Measurements from ENCODE around the gene ONECUT3. TPM values are rescaled to one million over a fixed set of nuclear protein-coding genes. Genes with fewer than 3 reads are reported as not detected.

The ONECUT3 gene
- total and polyA plus RNA-seq, 10 of the 15 experiments (the other 5 are each of a cell fraction or from before 2014, with no cell fraction given) = not detected

- TF ChIP-seq, protein P1, sequence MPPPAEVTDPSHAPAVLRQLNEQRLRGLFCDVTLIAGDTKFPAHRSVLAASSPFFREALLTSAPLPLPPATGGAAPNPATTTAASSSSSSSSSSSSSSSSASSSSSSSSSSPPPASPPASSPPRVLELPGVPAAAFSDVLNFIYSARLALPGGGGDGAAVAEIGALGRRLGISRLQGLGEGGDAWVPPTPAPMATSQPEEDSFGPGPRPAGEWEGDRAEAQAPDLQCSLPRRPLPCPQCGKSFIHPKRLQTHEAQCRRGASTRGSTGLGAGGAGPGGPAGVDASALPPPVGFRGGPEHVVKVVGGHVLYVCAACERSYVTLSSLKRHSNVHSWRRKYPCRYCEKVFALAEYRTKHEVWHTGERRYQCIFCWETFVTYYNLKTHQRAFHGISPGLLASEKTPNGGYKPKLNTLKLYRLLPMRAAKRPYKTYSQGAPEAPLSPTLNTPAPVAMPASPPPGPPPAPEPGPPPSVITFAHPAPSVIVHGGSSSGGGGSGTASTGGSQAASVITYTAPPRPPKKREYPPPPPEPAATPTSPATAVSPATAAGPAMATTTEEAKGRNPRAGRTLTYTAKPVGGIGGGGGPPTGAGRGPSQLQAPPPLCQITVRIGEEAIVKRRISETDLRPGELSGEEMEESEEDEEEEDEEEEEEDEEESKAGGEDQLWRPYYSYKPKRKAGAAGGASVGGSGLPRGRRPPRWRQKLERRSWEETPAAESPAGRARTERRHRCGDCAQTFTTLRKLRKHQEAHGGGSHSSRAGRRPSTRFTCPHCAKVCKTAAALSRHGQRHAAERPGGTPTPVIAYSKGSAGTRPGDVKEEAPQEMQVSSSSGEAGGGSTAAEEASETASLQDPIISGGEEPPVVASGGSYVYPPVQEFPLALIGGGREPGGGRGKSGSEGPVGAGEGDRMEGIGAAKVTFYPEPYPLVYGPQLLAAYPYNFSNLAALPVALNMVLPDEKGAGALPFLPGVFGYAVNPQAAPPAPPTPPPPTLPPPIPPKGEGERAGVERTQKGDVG (CRISPR knock-in tag; IDR thresholded peaks at IDR 0.05) = no peak
- no peak for TF ChIP-seq LARP7 (IDR thresholded peaks at IDR 0.05)
- no peak for TF ChIP-seq TAF1 (IDR thresholded peaks at IDR 0.05; ENCODE audit: borderline replicate concordance, low read depth, low read length)
- TF ChIP-seq RB1 (IDR thresholded peaks at IDR 0.05; ENCODE audit: borderline replicate concordance) = no peak
- no peak for TF ChIP-seq ZNF622 (IDR thresholded peaks at IDR 0.05)
Measured at GRCh38 chr19:1729568-1729925, 23.8 kb upstream of the ONECUT3 start (continued).

DNA sequence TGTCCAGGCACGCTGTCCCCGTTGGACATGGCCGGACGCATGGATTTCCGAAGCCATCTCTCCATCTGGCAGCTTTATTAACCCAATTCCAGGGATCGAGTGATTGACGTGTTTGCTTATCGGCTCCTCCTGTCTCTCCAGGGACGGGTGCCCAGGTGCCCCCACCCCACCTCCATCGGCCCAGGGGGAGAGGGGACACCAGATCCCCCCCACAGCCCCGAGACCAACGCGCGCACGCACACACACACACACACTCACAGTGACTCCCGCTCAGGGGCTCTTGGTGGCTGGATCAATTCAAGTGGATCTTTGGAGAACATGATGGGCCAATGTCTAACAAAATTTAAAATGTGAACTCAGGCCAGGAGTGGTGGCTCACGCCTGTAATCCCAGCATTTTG, 23.1 kb upstream of the ONECUT3 start:
- FAIRE-seq (no peak), DNase-seq (ENCODE audit: low read depth, low spot score) (no peak), ATAC-seq (no peak)
- RAD21 ChIA-PET (ENCODE audit: unreplicated experiment) = no interaction called here
- H3K4me1 ChIP-seq (ENCODE audit: control insufficient read depth, insufficient read depth, low read length) = no peaks in the 10 kb centered on the region
- no peak overlapping the region for H3K27ac ChIP-seq (ENCODE audit: control insufficient read depth, insufficient read depth)
- H4K20me1 ChIP-seq (ENCODE audit: control insufficient read depth, insufficient read depth) = no peaks in the 10 kb centered on the region
- TF ChIP-seq ETV6 (conservative IDR thresholded peaks at IDR 0.05 in 1 of 2, IDR thresholded peaks at IDR 0.05 in 1 of 2; ENCODE audit: borderline replicate concordance in 1 of 2, low read depth in 1 of 2) = no peak
- TF ChIP-seq ZBTB11 (CRISPR knock-in tag; IDR thresholded peaks at IDR 0.05) = no peak
- TF ChIP-seq RBBP5 (conservative IDR thresholded peaks at IDR 0.05) = no peak
- no peak for TF ChIP-seq POLR2AphosphoS5 (IDR thresholded peaks at IDR 0.05; ENCODE audit: low read length)
- no peak for TF ChIP-seq SP1 (IDR thresholded peaks at IDR 0.05; ENCODE audit: low read depth, low read length)
- no peak for TF ChIP-seq ZNF384 (IDR thresholded peaks at IDR 0.05; ENCODE audit: borderline replicate concordance, low read depth, low read length)
- SMC1A ChIA-PET (ENCODE audit: uncharacterized antibody, unreplicated experiment) = no interaction called here
- POLR2A ChIA-PET = no interaction called here
- no TSS peak for BruUV-seq (replicated peaks)
- no peak overlapping the region for H3K4me2 ChIP-seq (ENCODE audit: control insufficient read depth, insufficient read depth)
- H3K79me2 ChIP-seq (ENCODE audit: control insufficient read depth, insufficient read depth, low read length) = no peaks in the 10 kb centered on the region
- in situ Hi-C loops (cut with MboI) (no loop called here), intact Hi-C loops (cut with micrococcal nuclease; ENCODE audit: unreplicated experiment) (no loop called here)
- H3K9ac ChIP-seq (ENCODE audit: control insufficient read depth, insufficient read depth, low read length) = no peak overlapping the region
- H3K36me3 ChIP-seq (ENCODE audit: control insufficient read depth in 2 of 2, insufficient read depth in 2 of 2, low read length in 1 of 2) = no peaks in the 10 kb centered on the region
- WGBS (ENCODE audit: insufficient coverage, insufficient replicate concordance, low lambda C conversion rate, missing lambda C conversion rate) = 73% methylated on average over 16 of the region's 17 CpGs
- H3K27me3 ChIP-seq (replicated peaks in 1 of 2; ENCODE audit: control insufficient read depth in 2 of 2, insufficient read depth in 2 of 2, low read length in 1 of 2) = peaks cover 0 to 3% of the 10 kb centered on the region in 2 experiments; a peak in 2 of 4 replicates
- H3K9me3 ChIP-seq (replicated peaks; ENCODE audit: control insufficient read depth, insufficient read depth, low read length) = no peaks in the 10 kb centered on the region
- no peak overlapping the region for H2AFZ ChIP-seq (ENCODE audit: control insufficient read depth, low read depth, low read length)
- CTCF ChIA-PET = no interaction called here
- H3K4me3 ChIP-seq = no peak overlapping the region
